ENCODE results near the gene WDR91.

WDR91 gene

GRCh38 chr7:135206941-135207391 is 4.4 kb downstream of the WDR91 start:
- Histone ChIP-seq H3K9ac (ENCODE audit: low read depth, low read length) (no peak overlapping the region), H4K20me1 (ENCODE audit: insufficient read depth, low read length) (no peaks in the 10 kb centered on the region), H3K79me2 (ENCODE audit: insufficient read depth, low read length) (no peaks in the 10 kb centered on the region), H3K4me1 (ENCODE audit: insufficient read depth, low read length) (peaks cover 11% of the 10 kb centered on the region), H3K27me3 (ENCODE audit: insufficient read depth, low read length, poor library complexity) (no peaks in the 10 kb centered on the region), H3K4me3 (ENCODE audit: low read depth in 1 of 2, low read length in 2 of 2) (no peak overlapping the region), H3K9me3 (ENCODE audit: insufficient read depth, low read length, severe bottlenecking) (no peaks in the 10 kb centered on the region), H2AFZ (ENCODE audit: low read depth, low read length) (no peak overlapping the region), H3K27ac (ENCODE audit: low read length) (no peak overlapping the region), H3K4me2 (ENCODE audit: insufficient read depth, low read length) (no peak overlapping the region), H3K36me3 (ENCODE audit: insufficient read depth, low read length) (peaks cover 6% of the 10 kb centered on the region; the same call in 1 of the 2 replicates)
- DNase-seq (no peak), ATAC-seq (ENCODE audit: insufficient read depth, low read depth) (no peak)
- TF ChIP-seq CTCF (IDR thresholded peaks at IDR 0.05; ENCODE audit: borderline replicate concordance, extremely low read depth, low read length, poor library complexity, severe bottlenecking) (no peak), EZH2 (IDR thresholded peaks at IDR 0.05; ENCODE audit: borderline replicate concordance, low read depth, low read length, severe bottlenecking) (no peak)

- Histone ChIP-seq H3K9ac (ENCODE audit: low read depth, low read length) (no peak overlapping the region), H4K20me1 (ENCODE audit: insufficient read depth, low read length) (no peaks in the 10 kb centered on the region), H2AFZ (ENCODE audit: low read depth, low read length) (no peak overlapping the region), H3K4me3 (ENCODE audit: low read depth in 1 of 2, low read length in 2 of 2) (no peak overlapping the region), H3K9me3 (ENCODE audit: insufficient read depth, low read length, severe bottlenecking) (no peaks in the 10 kb centered on the region), H3K27me3 (ENCODE audit: insufficient read depth, low read length, poor library complexity) (no peaks in the 10 kb centered on the region), H3K4me2 (ENCODE audit: insufficient read depth, low read length) (no peak overlapping the region), H3K4me1 (ENCODE audit: insufficient read depth, low read length) (peaks cover 8% of the 10 kb centered on the region), H3K27ac (ENCODE audit: low read length) (no peak overlapping the region), H3K79me2 (ENCODE audit: insufficient read depth, low read length) (no peaks in the 10 kb centered on the region), H3K36me3 (ENCODE audit: insufficient read depth, low read length) (peaks cover 10% of the 10 kb centered on the region; the same call in 1 of the 2 replicates)
- ATAC-seq (ENCODE audit: insufficient read depth, low read depth) (no peak), DNase-seq (no peak)
- TF ChIP-seq CTCF (IDR thresholded peaks at IDR 0.05; ENCODE audit: borderline replicate concordance, extremely low read depth, low read length, poor library complexity, severe bottlenecking) (no peak), EZH2 (IDR thresholded peaks at IDR 0.05; ENCODE audit: borderline replicate concordance, low read depth, low read length, severe bottlenecking) (no peak)
Measured at GRCh38 chr7:135205850-135206249, 5.5 kb downstream of the WDR91 start.

- Histone ChIP-seq H3K9ac (ENCODE audit: low read depth, low read length) (no peak overlapping the region), H4K20me1 (ENCODE audit: insufficient read depth, low read length) (no peaks in the 10 kb centered on the region), H3K27ac (ENCODE audit: low read length) (no peak overlapping the region), H3K36me3 (ENCODE audit: insufficient read depth, low read length) (peaks cover 16% of the 10 kb centered on the region; the same call in 1 of the 2 replicates), H3K4me3 (ENCODE audit: low read depth in 1 of 2, low read length in 2 of 2) (no peak overlapping the region), H3K79me2 (ENCODE audit: insufficient read depth, low read length) (no peaks in the 10 kb centered on the region), H2AFZ (ENCODE audit: low read depth, low read length) (no peak overlapping the region), H3K9me3 (ENCODE audit: insufficient read depth, low read length, severe bottlenecking) (no peaks in the 10 kb centered on the region), H3K4me2 (ENCODE audit: insufficient read depth, low read length) (no peak overlapping the region), H3K4me1 (ENCODE audit: insufficient read depth, low read length) (no peaks in the 10 kb centered on the region), H3K27me3 (ENCODE audit: insufficient read depth, low read length, poor library complexity) (no peaks in the 10 kb centered on the region)
- no peak for TF ChIP-seq CTCF (IDR thresholded peaks at IDR 0.05; ENCODE audit: borderline replicate concordance, extremely low read depth, low read length, poor library complexity, severe bottlenecking)
- no peak for TF ChIP-seq EZH2 (IDR thresholded peaks at IDR 0.05; ENCODE audit: borderline replicate concordance, low read depth, low read length, severe bottlenecking)
- no peak for DNase-seq
- ATAC-seq (ENCODE audit: insufficient read depth, low read depth): no peak
Measured at GRCh38 chr7:135204876-135205275, 6.5 kb downstream of the WDR91 start.

- no peak overlapping the region for H3K27ac ChIP-seq (ENCODE audit: low read length)
- H3K27me3 ChIP-seq (ENCODE audit: insufficient read depth, low read length, poor library complexity): no peaks in the 10 kb centered on the region
- H3K4me2 ChIP-seq (ENCODE audit: insufficient read depth, low read length): no peak overlapping the region
- no peaks in the 10 kb centered on the region for H4K20me1 ChIP-seq (ENCODE audit: insufficient read depth, low read length)
- no peak overlapping the region for H2AFZ ChIP-seq (ENCODE audit: low read depth, low read length)
- H3K36me3 ChIP-seq (ENCODE audit: insufficient read depth, low read length): peaks cover 16% of the 10 kb centered on the region; the same call in 1 of the 2 replicates
- H3K9ac ChIP-seq (ENCODE audit: low read depth, low read length): no peak overlapping the region
- no peak overlapping the region for H3K4me3 ChIP-seq (ENCODE audit: low read depth in 1 of 2, low read length in 2 of 2)
- no peak for ATAC-seq (ENCODE audit: insufficient read depth, low read depth)
- no peaks in the 10 kb centered on the region for H3K79me2 ChIP-seq (ENCODE audit: insufficient read depth, low read length)
- no peak for DNase-seq
- no peak for TF ChIP-seq EZH2 (IDR thresholded peaks at IDR 0.05; ENCODE audit: borderline replicate concordance, low read depth, low read length, severe bottlenecking)
- TF ChIP-seq CTCF (IDR thresholded peaks at IDR 0.05; ENCODE audit: borderline replicate concordance, extremely low read depth, low read length, poor library complexity, severe bottlenecking): no peak
- H3K9me3 ChIP-seq (ENCODE audit: insufficient read depth, low read length, severe bottlenecking): no peaks in the 10 kb centered on the region
- H3K4me1 ChIP-seq (ENCODE audit: insufficient read depth, low read length): no peaks in the 10 kb centered on the region
Measured at GRCh38 chr7:135204341-135204749, 7.0 kb downstream of the WDR91 start.
